ENCODE measurements around the gene MBD3L3.
"Not testable (repeated sequence)": the region's sequence is repeated elsewhere in the genome, so short reads cannot be mapped to it uniquely, and the experiment has no call there.

MBD3L3 gene

GRCh38 chr19:7058576-7058975 lies at the start of gene MBD3L3:
Gene MBD3L3 (minus strand): TSS chr19:7058676. CDS start chr19:7058605, 71 bp downstream.
- DNase-seq, result not testable (repeated sequence)

GRCh38 chr19:7106711-7107657 lies 48.5 kb upstream of the MBD3L3 start:
- TF ChIP-seq GATA1 (IDR thresholded peaks at IDR 0.05; ENCODE audit: low read depth, low read length) (no peak), POLR2A (IDR thresholded peaks at IDR 0.05; ENCODE audit: low read length) (no peak)
- no peak for DNase-seq

DNA sequence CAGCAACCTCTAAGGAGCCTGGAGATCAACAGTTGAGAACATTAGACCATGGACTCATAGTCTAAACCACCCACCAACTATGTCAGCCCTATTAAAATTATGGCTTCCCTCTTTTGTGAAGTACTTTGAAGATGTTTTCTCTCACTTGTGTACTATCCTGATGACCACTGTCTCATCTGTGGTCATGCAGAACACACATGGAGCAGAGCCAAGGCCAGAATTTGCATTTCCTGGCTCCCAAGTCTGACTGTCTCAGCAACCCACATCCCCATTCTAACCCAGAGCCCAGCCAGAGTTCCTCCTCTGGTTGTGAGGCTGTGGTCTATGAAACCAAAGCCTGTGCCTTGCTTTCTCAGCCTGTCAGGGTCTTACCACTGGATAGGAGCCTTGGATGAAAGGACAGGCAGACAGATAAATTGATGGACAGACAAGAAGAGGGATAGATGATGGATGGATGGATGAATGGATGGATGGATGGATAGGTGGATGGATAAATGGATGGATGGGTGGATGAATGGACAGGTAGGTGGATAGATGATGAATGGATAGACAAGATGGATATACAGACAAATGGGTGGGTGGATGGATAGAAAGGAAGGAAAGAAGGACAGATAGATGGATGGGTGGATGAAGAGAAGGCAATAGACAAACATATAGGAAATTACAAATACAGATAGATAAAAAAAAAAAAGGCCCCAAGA lies 46.4 kb upstream of the MBD3L3 start:
- TF ChIP-seq POLR2A (IDR thresholded peaks at IDR 0.05; ENCODE audit: low read length) (no peak), GATA1 (IDR thresholded peaks at IDR 0.05; ENCODE audit: low read depth, low read length) (no peak)
- DNase-seq, result no peak

- no peak for TF ChIP-seq POLR2A (IDR thresholded peaks at IDR 0.05; ENCODE audit: low read length)
- no peak for TF ChIP-seq GATA1 (IDR thresholded peaks at IDR 0.05; ENCODE audit: low read depth, low read length)
- no peak for DNase-seq
These were observed 43.2 kb upstream of the MBD3L3 start for GRCh38 chr19:7101498-7102253.

GRCh38 chr19:7099597-7099921 lies 41.1 kb upstream of the MBD3L3 start:
- TF ChIP-seq GATA1 (IDR thresholded peaks at IDR 0.05; ENCODE audit: low read depth, low read length), result no peak
- TF ChIP-seq POLR2A (IDR thresholded peaks at IDR 0.05; ENCODE audit: low read length), result no peak
- no peak for DNase-seq

- DNase-seq, result peak; percentile 89 to 90
- peak; percentile 75 for TF ChIP-seq POLR2A (IDR thresholded peaks at IDR 0.05; ENCODE audit: low read length)
- no peak for TF ChIP-seq GATA1 (IDR thresholded peaks at IDR 0.05; ENCODE audit: low read depth, low read length)
These were observed 40.5 kb upstream of the MBD3L3 start for GRCh38 chr19:7098701-7099596.

GRCh38 chr19:7098096-7098495 lies 39.6 kb upstream of the MBD3L3 start:
- DNase-seq, result no peak
- no peak for TF ChIP-seq GATA1 (IDR thresholded peaks at IDR 0.05; ENCODE audit: low read depth, low read length)
- no peak for TF ChIP-seq POLR2A (IDR thresholded peaks at IDR 0.05; ENCODE audit: low read length)

- DNase-seq, result no peak
- TF ChIP-seq GATA1 (IDR thresholded peaks at IDR 0.05; ENCODE audit: low read depth, low read length) (no peak), POLR2A (IDR thresholded peaks at IDR 0.05; ENCODE audit: low read length) (no peak)
These were observed 30.5 kb upstream of the MBD3L3 start for GRCh38 chr19:7088999-7089398.

DNA sequence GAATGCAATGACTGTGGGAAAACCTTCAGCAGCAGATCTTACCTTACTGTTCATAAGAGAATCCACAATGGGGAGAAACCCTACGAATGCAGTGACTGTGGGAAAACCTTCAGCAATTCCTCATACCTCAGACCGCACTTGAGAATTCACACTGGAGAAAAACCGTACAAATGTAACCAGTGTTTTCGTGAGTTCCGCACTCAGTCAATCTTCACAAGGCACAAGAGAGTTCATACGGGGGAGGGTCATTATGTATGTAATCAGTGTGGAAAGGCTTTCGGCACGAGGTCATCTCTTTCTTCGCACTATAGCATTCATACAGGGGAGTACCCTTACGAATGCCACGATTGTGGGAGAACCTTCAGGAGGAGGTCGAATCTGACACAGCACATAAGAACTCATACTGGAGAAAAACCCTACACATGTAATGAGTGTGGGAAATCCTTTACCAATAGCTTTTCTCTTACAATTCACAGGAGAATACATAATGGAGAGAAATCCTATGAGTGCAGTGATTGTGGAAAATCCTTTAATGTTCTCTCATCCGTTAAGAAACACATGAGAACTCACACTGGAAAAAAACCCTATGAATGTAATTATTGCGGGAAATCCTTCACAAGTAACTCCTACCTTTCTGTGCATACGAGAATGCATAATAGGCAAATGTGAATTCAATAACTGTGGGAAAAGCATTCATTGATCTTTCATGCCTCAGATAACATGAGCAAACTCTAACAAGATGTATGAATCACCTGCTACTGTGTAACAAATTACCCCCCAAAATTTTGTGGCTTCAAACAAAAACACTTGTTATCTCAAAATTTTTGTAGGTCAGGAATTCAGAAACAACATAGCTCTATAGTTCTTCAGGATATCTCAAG lies 24.8 kb upstream of the MBD3L3 start:
- DNase-seq, result peak in 1 of 2 experiments; percentile 77
- no peak for TF ChIP-seq POLR2A (IDR thresholded peaks at IDR 0.05; ENCODE audit: low read length)
- TF ChIP-seq GATA1 (IDR thresholded peaks at IDR 0.05; ENCODE audit: low read depth, low read length), result no peak

GRCh38 chr19:7078008-7078407 lies 19.5 kb upstream of the MBD3L3 start:
- DNase-seq, result peak in 1 of 2 experiments; percentile 49
- TF ChIP-seq POLR2A (IDR thresholded peaks at IDR 0.05; ENCODE audit: low read length) (no peak), GATA1 (IDR thresholded peaks at IDR 0.05; ENCODE audit: low read depth, low read length) (no peak)

DNA sequence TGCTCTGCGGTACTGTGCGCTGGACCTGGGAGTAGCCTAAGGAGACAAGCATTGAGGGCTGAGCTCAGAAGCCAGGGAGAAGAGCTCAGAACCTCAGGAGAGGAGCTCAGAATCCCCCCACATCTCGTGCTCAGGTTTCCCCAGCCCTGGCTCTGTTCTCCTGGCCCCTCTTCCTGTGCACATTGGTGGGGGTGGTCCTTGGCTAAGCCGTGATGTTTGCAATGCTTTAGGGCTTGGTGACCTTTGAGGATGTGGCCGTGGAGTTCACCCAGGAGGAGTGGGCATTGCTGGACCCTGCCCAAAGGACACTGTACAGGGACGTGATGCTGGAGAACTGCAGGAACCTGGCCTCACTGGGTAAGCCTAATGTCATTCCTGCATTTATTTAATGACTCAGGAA lies 17.7 kb upstream of the MBD3L3 start:
- no peak for TF ChIP-seq POLR2A (IDR thresholded peaks at IDR 0.05; ENCODE audit: low read length)
- TF ChIP-seq GATA1 (IDR thresholded peaks at IDR 0.05; ENCODE audit: low read depth, low read length), result no peak
- no peak for DNase-seq

- DNase-seq, result no peak
- no peak for TF ChIP-seq POLR2A (IDR thresholded peaks at IDR 0.05; ENCODE audit: low read length)
- TF ChIP-seq GATA1 (IDR thresholded peaks at IDR 0.05; ENCODE audit: low read depth, low read length), result no peak
These were observed 16.3 kb upstream of the MBD3L3 start for GRCh38 chr19:7074705-7075282.

Data from erythroblast (primary cell).